HepG2 (cell line): ENCODE data around the gene CH25H. TPM values are rescaled to one million over a fixed set of nuclear protein-coding genes. Genes with fewer than 3 reads are reported as not detected.

Experiments
- ATAC-seq: fragments of 200-7000 bp; cut with Tn5 transposase; 3 replicates; pipeline ENCODE4 v1.9.1; 2020; ENCODE audit warnings: mild to moderate bottlenecking, moderate library complexity
- Bru-seq: library from RNA; stranded (reverse); fragments of 400-500 nt; gene quantifications from one replicate; lab custom pipeline; 2021; lab: Mats Ljungman, UMichigan
- BruChase-seq, 2 experiments: library from RNA; stranded (reverse); fragments of 400-500 nt; gene quantifications; one replicate each; lab custom pipeline; 2021; lab: Mats Ljungman, UMichigan
- BruUV-seq: library from RNA; stranded (reverse); fragments of 400-500 nt; replicated peaks from 2 replicates; lab custom pipeline; 2021; lab: Mats Ljungman, UMichigan
- CTCF ChIA-PET: fragments of 300-600 bp; formaldehyde crosslinking; extraction: SDS; loops from one replicate; lab custom pipeline; 2021; ENCODE audit warnings: low total read pairs, inconsistent platforms, low intra/inter-chr PET ratio; lab: Yijun Ruan, JAX
- POLR2A ChIA-PET: fragments of 350-600 bp; sonication (Branson Sonifier 250); formaldehyde crosslinking; loops from one replicate; lab custom pipeline; 2020; ENCODE audit warnings: antibody characterized with exemption, inconsistent platforms; lab: Yijun Ruan, JAX
- DNase-seq: peaks from one replicate; pipeline ENCODE4 v3.0.0-alpha.2; 2015; ENCODE audit warnings: low spot score
- FAIRE-seq: peaks from 3 replicates; lab custom pipeline; 2011; peaks lifted over from hg19 to GRCh38; lab: Jason Lieb, UNC
- H2AFZ ChIP-seq: one replicate; pipeline ENCODE4 v1.6.1; 2011; ENCODE audit warnings: low read length, inconsistent platforms
- H3K27ac ChIP-seq: fragments of 300-600 bp; 3 replicates; pipeline ENCODE4 v1.8.0; 2011; ENCODE audit warnings: mixed run types, mild to moderate bottlenecking, mixed read lengths, low read length, inconsistent platforms; ENCODE audit not compliant: insufficient read depth; ENCODE audit errors: extremely low read length
- H3K27me3 ChIP-seq, 2 experiments: fragments of 200-600 bp in 1 of 2; 2 replicates in 1 of 2; 3 replicates in 1 of 2; pipeline versions ENCODE4 v1.6.0 to v1.8.0; 2011; ENCODE audit warnings: low read length in 2 of 2, mild to moderate bottlenecking in 2 of 2, moderate library complexity in 2 of 2, inconsistent platforms in 1 of 2; ENCODE audit not compliant: insufficient read depth in 2 of 2, control insufficient read depth in 1 of 2
- H3K36me3 ChIP-seq, 2 experiments: fragments of 200-600 bp in 1 of 2; replicated peaks in 1 of 2; 2 replicates in 1 of 2; 3 replicates in 1 of 2; pipeline versions ENCODE4 v1.5.1 to v1.8.0; 2011; ENCODE audit warnings: low read length in 2 of 2, inconsistent platforms in 1 of 2; ENCODE audit not compliant: insufficient read depth in 2 of 2, control insufficient read depth in 1 of 2
- H3K4me1 ChIP-seq: 2 replicates; pipeline ENCODE4 v1.5.1; 2012; ENCODE audit warnings: low read length, inconsistent platforms; ENCODE audit not compliant: insufficient read depth
- H3K4me2 ChIP-seq: 2 replicates; pipeline ENCODE4 v1.6.0; 2011; ENCODE audit warnings: low read depth, low read length, inconsistent platforms
- H3K4me3 ChIP-seq, 3 experiments: fragments of 200-600 bp in 1 of 3; sonication (generic), shearing (Covaris generic) in 1 of 3; replicated peaks in 1 of 3; 2 replicates each; pipeline ENCODE4 v1.5.1; 2011 to 2016; ENCODE audit warnings: low read length in 3 of 3, inconsistent platforms in 2 of 3, low read depth in 2 of 3, mild to moderate bottlenecking in 2 of 3, control low read depth in 1 of 3, mixed read lengths in 1 of 3; ENCODE audit not compliant: insufficient read depth in 1 of 3
- H3K79me2 ChIP-seq: one replicate; pipeline ENCODE4 v1.6.1; 2011; ENCODE audit warnings: low read length, inconsistent platforms; ENCODE audit not compliant: insufficient read depth
- H3K9ac ChIP-seq: 2 replicates; pipeline ENCODE4 v1.6.0; 2011; ENCODE audit warnings: mild to moderate bottlenecking, low read depth, low read length, inconsistent platforms; ENCODE audit not compliant: insufficient read depth
- H3K9me3 ChIP-seq: 2 replicates; pipeline ENCODE4 v1.5.1; 2012; ENCODE audit warnings: mild to moderate bottlenecking, low read length
- H4K20me1 ChIP-seq: 2 replicates; pipeline ENCODE4 v1.6.0; 2011; ENCODE audit warnings: inconsistent platforms, mild to moderate bottlenecking, low read length, moderate library complexity; ENCODE audit not compliant: insufficient read depth
- CBX2 ChIP-seq, 2 experiments: fragments of 200-600 bp in 1 of 2; sonication (generic); formaldehyde crosslinking in 1 of 2; IDR thresholded peaks; 2 replicates each; pipeline versions ENCODE4 v1.7.0 to v1.8.1; 2018 to 2022; ENCODE audit warnings: low read depth in 2 of 2, low read length in 1 of 2, mild to moderate bottlenecking in 1 of 2, missing genetic modification reagents in 1 of 2
- EZH2 ChIP-seq: conservative IDR thresholded peaks from 2 replicates; pipeline ENCODE4 v1.6.1; 2012; ENCODE audit warnings: mild to moderate bottlenecking, low read depth, low read length, moderate library complexity
- KDM6A ChIP-seq: IDR thresholded peaks from 2 replicates; pipeline ENCODE4 v1.6.1; 2016; ENCODE audit warnings: low read depth
- KLF16 ChIP-seq, 2 experiments: sonication (generic) in 1 of 2; formaldehyde crosslinking in 1 of 2; IDR thresholded peaks; 2 replicates each; pipeline versions ENCODE4 v1.6.1 to v1.8.0; 2016 to 2023; ENCODE audit warnings: missing genetic modification reagents in 2 of 2, missing compliant biosample characterization in 1 of 2
- MEIS1 ChIP-seq: sonication (generic); formaldehyde crosslinking; IDR thresholded peaks from 2 replicates; pipeline ENCODE4 v1.9.0; 2021; ENCODE audit warnings: mild to moderate bottlenecking, missing genetic modification reagents, moderate library complexity, borderline replicate concordance
- WGBS: methylation state at CpG from one replicate; pipeline ENCODE4 v1.1.6; 2017; ENCODE audit warnings: low lambda C conversion rate; 5-methylcytosine and 5-hydroxymethylcytosine counted together
- in situ Hi-C: cut with HindIII; loops from 2 replicates; pipeline ENCODE4 v1.10.0; 2017; ENCODE audit warnings: low pct_unique_long_range_greater_than_20kb; ENCODE audit not compliant: extremely low pct_ligation_motif_present
- intact Hi-C: fragments of 100-400 bp; cut with micrococcal nuclease; formaldehyde crosslinking; loops from one replicate; pipeline ENCODE4 v1.10.0; 2022; ENCODE audit not compliant: unreplicated experiment
- long read RNA-seq, 2 experiments: library from RNA in 1 of 2; library from polyadenylated mRNA in 1 of 2; stranded (forward) in 1 of 2; unstranded in 1 of 2; transcript quantifications; one replicate each; pipeline ENCODE4 v2.0.0, GENCODE V29; 2019 to 2022
- polyA minus RNA-seq, 3 experiments: library from RNA; depleted of rRNA, polyadenylated mRNA; stranded (reverse); fragments of >200 nt; gene quantifications; 2 replicates each; pipeline ENCODE4 v1.2.3, GENCODE V29; 2011; ENCODE audit warnings: low replicate concordance in 1 of 3
- polyA plus RNA-seq, 8 experiments: library from polyadenylated mRNA; depleted of rRNA in 3 of 8; stranded (reverse) in 7 of 8; unstranded in 1 of 8; fragments of >200 nt; fragmentation: Illumina TruSeq in 4 of 8; extraction: Trizol in 4 of 8; gene quantifications; 2 replicates each; pipeline versions ENCODE4 v1.2.1 to v1.2.3, GENCODE V29; 2011 to 2016; ENCODE audit warnings: low read depth in 4 of 8, missing spikeins in 1 of 8, mixed read lengths in 1 of 8; ENCODE audit not compliant: insufficient read depth in 1 of 8
- total RNA-seq, 5 experiments: library from RNA; depleted of rRNA; stranded (reverse); fragments of >200 nt; fragmentation: Illumina TruSeq; extraction: Trizol; gene quantifications; 2 replicates each; pipeline ENCODE4 v1.2.3, GENCODE V29; 2016; ENCODE audit warnings: low read depth in 1 of 5
- TF ChIP-seq, protein P1 (sequence below): sonication (generic); formaldehyde crosslinking; IDR thresholded peaks from 2 replicates; pipeline ENCODE4 v1.5.1; 2020; ENCODE audit warnings: mild to moderate bottlenecking, missing genetic modification reagents, moderate library complexity
- TF ChIP-seq, protein P2 (sequence below): sonication (generic); formaldehyde crosslinking; IDR thresholded peaks from 2 replicates; pipeline ENCODE4 v1.8.0; 2022; ENCODE audit warnings: missing genetic modification reagents, mild to moderate bottlenecking, inconsistent platforms, borderline replicate concordance

Gene CH25H, protein sequence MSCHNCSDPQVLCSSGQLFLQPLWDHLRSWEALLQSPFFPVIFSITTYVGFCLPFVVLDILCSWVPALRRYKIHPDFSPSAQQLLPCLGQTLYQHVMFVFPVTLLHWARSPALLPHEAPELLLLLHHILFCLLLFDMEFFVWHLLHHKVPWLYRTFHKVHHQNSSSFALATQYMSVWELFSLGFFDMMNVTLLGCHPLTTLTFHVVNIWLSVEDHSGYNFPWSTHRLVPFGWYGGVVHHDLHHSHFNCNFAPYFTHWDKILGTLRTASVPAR
- total RNA-seq (2016; rRNA removed; fragmentation: Illumina TruSeq; extraction: Trizol) (not detected in 2 replicates), polyA plus RNA-seq (2011; rRNA removed) (not detected in 2 replicates), polyA minus RNA-seq (2011; rRNA and poly(A)+ RNA removed; ENCODE audit: low replicate concordance) (not detected in 2 replicates), Bru-seq, nascent RNA (percentile 19 among the genes with signal in this experiment), BruChase-seq, experiment 1, labeled RNA remaining after a 6-hour chase (not detected), BruChase-seq, experiment 2, labeled RNA remaining after a 2-hour chase (percentile 18 among the genes with signal in this experiment)
- not detected in 2 replicates for total RNA-seq (2016; cell fraction: cytosol; rRNA removed; fragmentation: Illumina TruSeq; extraction: Trizol; ENCODE audit: low read depth)
- total RNA-seq (2016; cell fraction: insoluble cytoplasmic fraction; rRNA removed; fragmentation: Illumina TruSeq; extraction: Trizol) = not detected in 2 replicates
- not detected in 2 replicates for total RNA-seq (2016; cell fraction: membrane; rRNA removed; fragmentation: Illumina TruSeq; extraction: Trizol)
- not detected in 2 replicates for total RNA-seq (2016; cell fraction: nucleus; rRNA removed; fragmentation: Illumina TruSeq; extraction: Trizol)
- polyA plus RNA-seq (2011; cell fraction: cytosol; rRNA removed) = not detected in 2 replicates
- not detected in 2 replicates for polyA plus RNA-seq (2011; cell fraction: nucleus; rRNA removed)
- not detected in 2 replicates for polyA plus RNA-seq (2012)
- not detected in 2 replicates for polyA plus RNA-seq (2016; cell fraction: cytosol; fragmentation: Illumina TruSeq; extraction: Trizol; ENCODE audit: low read depth)
- not detected in 2 replicates for polyA plus RNA-seq (2016; cell fraction: insoluble cytoplasmic fraction; fragmentation: Illumina TruSeq; extraction: Trizol; ENCODE audit: low read depth)
- not detected in 2 replicates for polyA plus RNA-seq (2016; cell fraction: membrane; fragmentation: Illumina TruSeq; extraction: Trizol; ENCODE audit: low read depth)
- polyA plus RNA-seq (2016; cell fraction: nucleus; fragmentation: Illumina TruSeq; extraction: Trizol; ENCODE audit: insufficient read depth, low read depth) = not detected in 2 replicates
- not detected in 2 replicates for polyA minus RNA-seq (2011; cell fraction: cytosol; rRNA and poly(A)+ RNA removed)
- not detected in 2 replicates for polyA minus RNA-seq (2011; cell fraction: nucleus; rRNA and poly(A)+ RNA removed)
- long read RNA-seq, experiment 1 = 0 reads
- long read RNA-seq, experiment 2 = 0 reads

DNA sequence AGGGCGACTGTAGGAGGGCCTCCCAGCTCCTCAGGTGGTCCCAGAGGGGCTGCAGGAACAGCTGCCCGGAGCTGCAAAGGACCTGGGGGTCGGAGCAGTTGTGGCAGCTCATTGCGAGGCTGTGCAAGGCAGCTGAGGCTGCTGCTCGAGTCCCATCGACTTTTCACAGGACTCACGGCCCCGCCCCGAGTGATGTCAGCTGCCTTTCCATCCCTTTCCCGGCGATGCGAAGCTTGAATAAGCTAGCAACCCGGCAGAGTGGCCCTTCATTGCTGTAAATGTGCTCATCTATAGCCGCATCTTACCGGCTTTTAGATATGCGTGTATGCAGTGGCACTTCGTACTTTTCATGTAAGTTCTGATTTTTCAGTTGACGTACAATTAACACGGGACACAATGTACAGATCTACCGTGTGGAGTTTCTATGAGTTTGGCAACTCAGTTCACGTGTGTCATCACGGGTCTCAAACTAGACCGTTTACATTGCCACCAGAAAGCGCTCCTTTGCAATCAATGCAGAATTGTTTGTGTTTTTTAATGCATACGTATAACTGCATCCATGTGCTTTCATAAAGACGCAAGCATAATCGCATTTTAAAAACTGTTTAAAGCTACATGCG is at the start of gene CH25H:
Gene CH25H (minus strand): TSS at position 137 of the 620 bp plus-strand sequence. CDS start 25 bp downstream, at position 112.
- Histone ChIP-seq H2AFZ (no peak within 1 kb of the TSS), H3K79me2 (no peaks in the 10 kb centered on the region), H3K36me3 (no peaks in the 10 kb centered on the region), H4K20me1 (no peaks in the 10 kb centered on the region), H3K4me2 (peak within 1 kb of the TSS; percentile 71), H3K27ac (no peak within 1 kb of the TSS), H3K4me3 (peak within 1 kb of the TSS; percentile 39 to 62 (median 42)), H3K4me1 (peaks cover 22% of the 10 kb centered on the region)
- ChIA-PET POLR2A (no interaction called here), CTCF (no interaction called here)
- 9% methylated on average over 18 of the region's 28 CpGs for WGBS
- DNase-seq (no peak), FAIRE-seq (no peak)
- no TSS peak for BruUV-seq
- TF ChIP-seq, protein P1, sequence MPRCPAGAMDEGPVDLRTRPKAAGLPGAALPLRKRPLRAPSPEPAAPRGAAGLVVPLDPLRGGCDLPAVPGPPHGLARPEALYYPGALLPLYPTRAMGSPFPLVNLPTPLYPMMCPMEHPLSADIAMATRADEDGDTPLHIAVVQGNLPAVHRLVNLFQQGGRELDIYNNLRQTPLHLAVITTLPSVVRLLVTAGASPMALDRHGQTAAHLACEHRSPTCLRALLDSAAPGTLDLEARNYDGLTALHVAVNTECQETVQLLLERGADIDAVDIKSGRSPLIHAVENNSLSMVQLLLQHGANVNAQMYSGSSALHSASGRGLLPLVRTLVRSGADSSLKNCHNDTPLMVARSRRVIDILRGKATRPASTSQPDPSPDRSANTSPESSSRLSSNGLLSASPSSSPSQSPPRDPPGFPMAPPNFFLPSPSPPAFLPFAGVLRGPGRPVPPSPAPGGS = no peak
- 0 out of 4 replicates have a peak, but pooled peaks of 1 of the 2 experiments have one; percentile 24 for TF ChIP-seq KLF16 (CRISPR knock-in tag; IDR thresholded peaks at IDR 0.05)
- TF ChIP-seq, protein P2, sequence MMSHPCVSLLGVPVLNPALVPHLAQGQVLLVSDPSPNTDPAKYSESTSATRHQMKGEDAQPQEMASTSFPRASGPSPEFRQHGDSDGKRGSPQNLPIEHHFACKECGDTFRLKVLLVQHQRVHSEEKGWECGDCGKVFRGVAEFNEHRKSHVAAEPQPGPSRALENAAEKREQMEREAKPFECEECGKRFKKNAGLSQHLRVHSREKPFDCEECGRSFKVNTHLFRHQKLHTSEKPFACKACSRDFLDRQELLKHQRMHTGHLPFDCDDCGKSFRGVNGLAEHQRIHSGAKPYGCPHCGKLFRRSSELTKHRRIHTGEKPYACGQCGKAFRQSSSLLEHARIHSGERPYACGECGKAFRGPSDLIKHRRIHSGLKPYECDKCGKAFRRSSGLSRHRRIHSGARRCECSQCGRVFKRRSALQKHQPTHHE = no peak
- 0 out of 2 replicates have a peak, but pooled peaks have one; percentile 39 for TF ChIP-seq MEIS1
- TF ChIP-seq KDM6A (CRISPR knock-in tag) = no peak
- peak; percentile 76; the same call in 1 of the 2 replicates for TF ChIP-seq CBX2 (IDR thresholded peaks at IDR 0.05; ENCODE audit: low read depth, low read length)
- TF ChIP-seq CBX2 (CRISPR knock-in tag; IDR thresholded peaks at IDR 0.05; ENCODE audit: low read depth) = no peak
- peak; percentile 94 for TF ChIP-seq EZH2
- TF ChIP-seq, all 625 proteins: peak for 4
- Histone ChIP-seq H3K9ac (no peak within 1 kb of the TSS), H3K27me3 (peaks cover 17 to 56% of the 10 kb centered on the region in 2 experiments), H3K9me3 (no peaks in the 10 kb centered on the region)
- in situ Hi-C loops = loop anchor here (5.0 to 25.0 kb wide), 3 partner anchors 175 to 370 kb away; no protein-coding TSS in a partner anchor
- peak; percentile 76 for ATAC-seq
- intact Hi-C loops = no loop called here
